WI38 (cell line): ENCODE data around the gene KRT86.
"Not testable (repeated sequence)": the region's sequence is repeated elsewhere in the genome, so short reads cannot be mapped to it uniquely, and the experiment has no call there.

Source experiments
- H3K4me3 ChIP-seq: 2 replicates; pipeline ENCODE4 v1.5.1; 2011; ENCODE audit warnings: low read depth, mild to moderate bottlenecking, control low read depth, low read length
- TF ChIP-seq, protein P1 (sequence below): IDR thresholded peaks from 2 replicates; pipeline ENCODE4 v1.5.1; 2012; ENCODE audit warnings: low read depth, mild to moderate bottlenecking, control low read depth, low read length

KRT86 gene

DNA sequence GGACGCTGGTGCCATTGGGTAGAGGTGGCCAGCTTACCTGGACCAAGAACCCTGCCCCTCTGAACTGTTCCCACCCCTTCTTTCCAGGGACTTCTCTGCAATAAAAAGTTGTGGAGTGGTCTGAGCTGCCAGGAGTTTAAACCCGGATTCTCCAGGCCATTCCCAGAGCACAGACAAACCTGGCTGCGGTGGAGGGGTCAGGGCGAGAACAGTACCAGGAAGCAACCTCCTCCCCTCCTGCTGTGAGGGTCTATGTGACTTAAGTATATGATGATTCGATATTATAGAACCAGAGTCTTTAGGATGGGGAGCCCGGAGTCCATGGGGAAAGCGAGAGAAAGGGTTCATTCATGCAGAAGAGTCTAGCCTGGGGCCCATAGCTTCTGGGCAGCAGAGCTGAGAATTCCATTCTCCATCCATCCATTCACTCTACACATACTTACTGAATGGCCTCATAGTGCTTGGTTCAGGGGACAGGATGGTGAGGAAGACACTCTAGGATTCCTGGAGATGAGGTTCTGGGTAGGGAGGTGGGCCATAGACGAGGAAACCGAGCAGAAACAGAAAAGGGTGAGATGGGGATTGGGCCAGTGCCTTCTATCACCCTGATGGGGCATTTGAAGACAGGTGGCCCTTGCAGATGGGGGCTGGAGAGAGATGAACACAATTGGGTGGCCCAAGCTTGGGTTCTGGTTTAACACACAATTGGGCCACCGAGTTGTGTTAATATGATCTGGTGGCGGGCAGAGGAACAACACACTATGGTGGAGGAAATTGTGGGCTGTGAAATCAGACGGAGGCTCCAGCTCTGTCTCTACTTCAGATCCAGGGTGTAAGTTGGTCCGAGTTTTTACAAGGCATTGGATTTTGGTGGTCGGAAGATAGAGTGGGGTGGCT, 5.2 kb downstream of the KRT86 start:
- no peak overlapping the region for H3K4me3 ChIP-seq
- TF ChIP-seq, protein P1, sequence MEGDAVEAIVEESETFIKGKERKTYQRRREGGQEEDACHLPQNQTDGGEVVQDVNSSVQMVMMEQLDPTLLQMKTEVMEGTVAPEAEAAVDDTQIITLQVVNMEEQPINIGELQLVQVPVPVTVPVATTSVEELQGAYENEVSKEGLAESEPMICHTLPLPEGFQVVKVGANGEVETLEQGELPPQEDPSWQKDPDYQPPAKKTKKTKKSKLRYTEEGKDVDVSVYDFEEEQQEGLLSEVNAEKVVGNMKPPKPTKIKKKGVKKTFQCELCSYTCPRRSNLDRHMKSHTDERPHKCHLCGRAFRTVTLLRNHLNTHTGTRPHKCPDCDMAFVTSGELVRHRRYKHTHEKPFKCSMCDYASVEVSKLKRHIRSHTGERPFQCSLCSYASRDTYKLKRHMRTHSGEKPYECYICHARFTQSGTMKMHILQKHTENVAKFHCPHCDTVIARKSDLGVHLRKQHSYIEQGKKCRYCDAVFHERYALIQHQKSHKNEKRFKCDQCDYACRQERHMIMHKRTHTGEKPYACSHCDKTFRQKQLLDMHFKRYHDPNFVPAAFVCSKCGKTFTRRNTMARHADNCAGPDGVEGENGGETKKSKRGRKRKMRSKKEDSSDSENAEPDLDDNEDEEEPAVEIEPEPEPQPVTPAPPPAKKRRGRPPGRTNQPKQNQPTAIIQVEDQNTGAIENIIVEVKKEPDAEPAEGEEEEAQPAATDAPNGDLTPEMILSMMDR = no peak

DNA sequence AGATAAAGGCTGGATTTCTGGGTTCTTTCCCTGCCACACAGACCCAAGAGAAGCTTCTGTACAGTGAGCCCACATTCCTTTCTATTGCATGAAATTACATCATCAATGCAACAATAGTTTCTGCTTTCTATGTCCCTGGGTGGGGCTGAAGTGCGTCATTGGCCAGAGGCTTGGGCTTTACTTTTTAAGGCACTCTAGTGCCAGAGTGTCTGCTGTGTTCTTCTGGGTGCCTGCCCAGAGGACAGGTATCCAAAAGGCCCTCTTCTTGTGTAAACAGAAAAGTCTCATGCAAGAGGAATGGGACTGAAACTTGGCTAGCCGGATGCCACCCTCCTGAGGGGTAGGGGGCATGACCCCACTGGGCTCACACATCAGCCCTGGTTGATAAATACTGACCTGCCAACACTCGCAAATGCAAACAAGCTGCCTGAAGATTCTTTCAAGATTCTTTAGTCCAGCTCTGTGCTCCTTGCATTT, 5.9 kb downstream of the KRT86 start:
- TF ChIP-seq, protein P1 = no peak
- no peak overlapping the region; the same call in 1 of the 2 replicates for H3K4me3 ChIP-seq

DNA sequence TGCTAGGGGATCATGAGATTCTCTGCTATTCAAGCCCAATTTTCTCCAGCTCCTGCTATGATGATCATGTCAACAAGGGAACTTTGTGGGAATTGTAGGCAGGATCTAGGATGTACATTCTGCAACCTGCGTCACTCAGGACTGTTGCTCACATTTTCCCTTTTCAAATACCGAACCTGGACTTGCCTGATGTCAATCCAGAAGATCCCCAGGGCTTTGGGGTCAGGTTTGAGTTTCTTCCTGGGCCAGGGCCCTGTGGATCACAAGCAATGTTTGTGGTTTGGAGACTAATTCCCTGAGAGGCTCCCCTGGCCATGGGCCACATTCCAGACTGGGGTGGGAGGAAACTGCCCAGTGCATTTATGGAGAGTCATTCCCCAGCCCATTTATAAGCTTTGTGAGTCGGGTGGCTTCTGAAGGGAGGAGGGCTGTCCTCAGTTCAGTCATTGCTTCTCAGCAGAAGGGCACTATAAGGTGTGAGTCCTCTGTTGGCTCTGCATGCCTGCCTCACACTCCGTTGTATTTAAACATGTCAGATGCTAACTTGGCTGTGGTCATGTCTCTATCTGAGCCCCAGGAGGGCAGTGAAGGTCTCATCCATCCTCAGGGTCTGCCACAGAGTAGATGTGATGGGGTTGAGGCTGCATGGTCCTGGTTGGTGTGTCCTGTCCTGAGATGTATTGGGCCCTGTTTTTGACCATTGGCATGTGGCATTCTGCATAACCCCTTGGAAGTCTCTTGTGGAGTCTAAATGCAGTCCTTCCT, 6.5 kb downstream of the KRT86 start:
- TF ChIP-seq, protein P1 = no peak
- no peak overlapping the region; the same call in 1 of the 2 replicates for H3K4me3 ChIP-seq

DNA sequence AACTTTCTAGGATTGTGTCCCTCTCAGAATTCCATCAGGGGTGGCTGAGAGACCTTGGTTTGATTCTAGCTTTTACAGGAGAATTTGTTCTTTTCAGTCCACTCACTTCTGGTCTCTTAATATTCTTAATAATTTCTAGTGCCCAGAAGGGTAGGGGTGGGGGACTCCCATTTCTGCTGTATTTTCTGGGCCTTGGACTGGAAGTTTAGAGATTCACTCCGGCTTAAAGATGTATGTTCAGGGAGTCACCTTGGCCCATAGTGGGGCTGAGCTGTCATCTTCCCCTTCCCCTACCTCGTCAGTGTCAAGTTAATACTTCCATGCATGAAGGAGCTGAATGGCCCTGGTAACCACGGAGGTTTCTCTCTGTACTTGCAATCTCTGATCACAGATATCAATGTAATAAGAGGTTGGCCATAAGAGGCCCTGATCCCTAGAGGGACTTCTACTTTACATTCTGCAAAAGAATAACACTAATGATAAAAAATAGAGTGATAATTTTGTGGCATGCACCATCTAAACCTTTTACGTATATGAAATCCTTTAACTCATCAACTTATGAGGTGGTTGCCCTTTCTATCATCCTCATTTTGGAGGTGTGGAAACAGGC, 10.2 kb downstream of the KRT86 start:
- no peak overlapping the region for H3K4me3 ChIP-seq
- TF ChIP-seq, protein P1 = no peak

DNA sequence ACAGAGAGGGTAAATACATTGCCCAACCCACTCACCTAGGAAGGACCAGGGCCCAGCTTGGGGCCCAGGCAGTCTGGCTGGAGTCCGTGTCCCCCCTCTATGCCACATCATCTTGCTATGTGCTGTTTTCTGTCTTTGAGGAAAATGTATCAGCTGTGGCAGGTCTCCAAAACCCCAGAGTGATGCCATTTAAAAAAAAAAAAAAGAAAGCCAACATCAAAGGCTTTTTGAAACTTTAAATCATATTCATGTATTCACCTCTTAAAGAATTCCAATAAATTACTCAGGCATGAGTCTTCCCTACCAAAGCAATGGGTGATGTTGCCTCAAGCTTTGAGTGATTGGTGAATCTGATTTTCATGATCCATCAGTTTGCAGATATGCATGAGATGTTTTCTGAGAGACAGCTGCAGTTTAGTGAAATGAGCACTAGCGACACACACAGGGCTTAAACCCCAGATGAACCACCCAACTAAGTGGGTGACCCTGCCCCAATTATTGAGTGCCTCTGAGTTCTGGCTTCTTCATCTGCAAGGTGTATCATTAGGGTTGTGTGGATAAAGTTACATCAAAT, 10.8 kb downstream of the KRT86 start:
- TF ChIP-seq, protein P1 = no peak
- H3K4me3 ChIP-seq = no peak overlapping the region

DNA sequence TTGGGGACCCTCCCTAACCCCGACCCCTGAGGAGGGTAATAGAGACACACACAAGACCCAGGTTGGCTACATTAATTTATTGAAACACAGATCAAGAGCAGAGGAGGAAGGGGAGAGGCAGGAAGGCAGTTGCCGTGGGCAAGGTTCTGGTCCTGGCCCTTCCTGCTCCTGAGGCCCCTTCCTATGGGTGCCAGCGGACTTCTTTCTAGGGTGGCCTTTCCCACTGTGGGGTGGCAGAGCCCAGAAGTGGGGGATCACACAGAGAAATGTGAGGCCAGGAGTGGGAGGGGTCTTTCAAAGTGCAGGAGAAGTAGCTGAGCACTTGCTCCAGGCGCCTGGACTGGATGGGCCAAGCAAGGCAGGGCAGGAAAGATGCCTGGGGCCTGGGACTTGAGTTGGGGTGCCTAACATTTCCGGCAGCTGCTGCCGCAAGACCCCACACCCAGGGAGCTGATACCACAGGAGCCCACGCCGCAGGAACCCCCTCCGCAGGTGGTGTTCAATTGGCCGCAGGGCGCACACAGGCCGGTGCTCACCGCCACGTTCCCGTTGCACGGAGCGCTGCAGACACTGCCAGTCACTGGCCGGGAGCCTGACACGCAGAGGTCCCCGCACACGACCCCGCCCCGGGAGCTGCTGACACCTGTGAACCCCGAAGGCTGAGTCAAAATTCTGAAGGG, 11.5 kb downstream of the KRT86 start:
- no peak overlapping the region for H3K4me3 ChIP-seq
- TF ChIP-seq, protein P1 = no peak

DNA sequence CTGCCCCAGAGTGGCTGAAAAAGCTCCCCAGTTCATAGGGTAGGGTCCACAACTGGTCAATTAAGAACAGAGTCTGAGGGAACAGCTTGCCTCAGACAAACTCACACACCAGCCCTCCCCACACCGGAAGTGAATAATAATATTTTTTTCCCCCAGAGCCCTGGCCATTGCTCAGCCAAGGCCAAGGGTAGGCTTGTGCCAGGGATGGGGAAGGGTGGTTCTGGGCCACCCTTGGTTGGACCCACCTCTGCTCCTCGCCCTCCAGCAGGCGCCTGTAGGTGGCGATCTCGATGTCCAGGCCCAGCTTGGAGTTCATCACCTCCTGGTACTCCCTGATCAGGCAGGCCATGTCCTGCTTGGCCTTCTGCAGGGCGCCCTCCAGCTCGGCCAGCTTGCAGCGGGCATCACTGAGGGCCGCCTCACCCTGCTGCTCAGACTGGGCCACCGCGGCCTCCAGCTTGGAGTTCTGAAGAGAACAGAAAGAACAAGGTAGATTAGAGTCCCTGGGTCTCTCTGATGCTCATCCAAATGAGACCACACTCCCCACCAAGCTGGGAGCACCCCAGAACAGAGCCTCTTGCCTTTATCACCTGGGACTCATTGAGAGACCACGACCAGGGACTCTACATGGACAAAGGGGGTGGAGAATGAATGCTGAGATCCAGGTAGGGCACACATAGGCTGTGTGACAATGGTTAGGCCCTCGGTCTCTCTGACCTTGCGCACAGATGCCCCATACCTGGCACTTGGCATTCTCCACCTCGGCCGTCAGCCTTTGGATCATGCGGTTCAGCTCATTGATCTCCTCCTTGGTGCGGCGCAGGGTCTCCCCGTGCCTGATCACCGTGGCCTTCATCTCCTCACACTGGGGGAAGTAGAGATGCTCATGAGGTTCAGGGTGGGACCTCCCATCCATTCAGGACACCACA, 12.7 kb downstream of the KRT86 start:
- H3K4me3 ChIP-seq = not testable (repeated sequence)

DNA sequence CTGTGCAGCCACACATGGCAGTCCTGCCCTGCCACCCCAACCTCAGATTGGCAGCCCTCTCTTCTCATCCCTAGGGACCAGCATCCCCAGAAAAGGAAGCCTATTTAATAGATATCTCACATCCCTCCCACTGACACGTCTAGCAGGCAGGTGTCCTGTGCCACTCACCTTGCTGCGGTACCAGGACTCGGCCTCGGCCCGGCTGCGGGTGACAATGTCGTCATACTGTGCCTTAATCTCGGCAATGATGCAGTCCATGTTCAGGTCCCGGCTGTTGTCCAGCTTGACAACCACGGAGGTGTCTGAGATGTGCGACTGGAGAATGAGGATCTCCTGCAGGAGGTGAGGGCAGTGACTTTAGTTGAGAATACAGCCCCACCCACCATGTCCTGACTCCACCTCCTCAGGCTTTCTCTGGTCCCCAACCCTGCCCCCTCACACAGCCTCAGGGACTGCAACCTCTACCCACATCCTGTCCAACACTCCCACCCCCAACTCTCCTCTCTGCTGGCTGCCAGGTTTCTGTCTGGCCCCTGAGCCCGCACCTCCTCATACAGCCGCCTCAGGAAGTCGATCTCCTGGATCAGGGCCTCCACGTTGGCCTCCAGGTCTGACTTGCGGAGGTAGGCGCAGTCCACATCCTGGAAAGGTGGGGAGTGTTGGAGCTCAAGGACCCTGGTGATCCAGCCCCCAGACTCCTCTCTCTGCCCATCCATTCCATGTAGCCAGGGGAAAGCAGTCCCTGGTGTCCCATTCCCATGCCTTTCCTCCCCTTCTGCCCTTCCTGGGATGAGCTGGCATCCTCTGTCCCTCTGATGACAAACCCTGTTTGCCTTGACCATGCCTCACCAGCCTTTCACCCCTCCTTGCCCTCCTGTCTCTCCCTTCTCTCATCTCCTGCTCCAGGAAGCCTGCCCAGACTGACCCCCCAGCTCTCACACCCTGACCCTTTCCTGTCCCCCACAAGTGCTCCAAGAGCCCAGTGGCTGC, 13.7 kb downstream of the KRT86 start:
- not testable (repeated sequence) for H3K4me3 ChIP-seq
